Liver (tissue), 3 donors: Measurements from ENCODE around the gene TAF8.

ENCODE experiments used
- FOXA1 ChIP-seq: IDR thresholded peaks from 2 replicates; pipeline ENCODE4 v1.6.1; 2016; ENCODE audit warnings: antibody characterized with exemption
- GABPA ChIP-seq, 2 donors: IDR thresholded peaks in 1 of 2; conservative IDR thresholded peaks in 1 of 2; 2 replicates each; pipeline ENCODE4 v1.6.1; 2016; ENCODE audit warnings: antibody characterized with exemption in 2 of 2, mild to moderate bottlenecking in 1 of 2, moderate library complexity in 1 of 2
- HNF4A ChIP-seq, 2 donors: conservative IDR thresholded peaks; 2 replicates each; pipeline ENCODE4 v1.6.1; 2016; ENCODE audit warnings: antibody characterized with exemption in 2 of 2, mild to moderate bottlenecking in 2 of 2
- TF ChIP-seq, protein P1 (sequence below): fragments of 150-350 bp; IDR thresholded peaks from 2 replicates; pipeline ENCODE4 v1.5.1; 2017; ENCODE audit warnings: improper control_type of control experiment, low read depth, low read length; ENCODE audit not compliant: missing input control
- donor health status: healthy.
- donor health status: healthy.

DNA sequence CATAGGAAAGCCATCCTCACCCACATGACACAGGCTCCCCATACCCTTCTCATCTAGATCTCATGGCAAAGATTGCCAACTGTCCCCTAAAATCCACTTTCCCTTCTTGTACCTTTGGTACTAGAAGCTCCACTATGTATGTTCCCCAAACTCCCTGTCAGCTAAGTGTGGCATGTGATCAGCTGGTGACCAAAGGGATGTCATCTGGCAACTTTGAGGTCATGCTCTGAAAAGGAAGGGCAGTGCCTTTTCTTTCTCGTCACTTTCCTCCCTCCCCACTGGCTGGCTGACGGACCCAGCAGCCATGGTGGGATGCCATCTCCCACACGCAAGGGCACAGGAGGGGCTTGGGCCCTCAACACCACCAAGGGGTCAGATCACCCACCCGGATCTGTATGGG lies 23.8 kb upstream of the TAF8 start:
- TF ChIP-seq, protein P1, sequence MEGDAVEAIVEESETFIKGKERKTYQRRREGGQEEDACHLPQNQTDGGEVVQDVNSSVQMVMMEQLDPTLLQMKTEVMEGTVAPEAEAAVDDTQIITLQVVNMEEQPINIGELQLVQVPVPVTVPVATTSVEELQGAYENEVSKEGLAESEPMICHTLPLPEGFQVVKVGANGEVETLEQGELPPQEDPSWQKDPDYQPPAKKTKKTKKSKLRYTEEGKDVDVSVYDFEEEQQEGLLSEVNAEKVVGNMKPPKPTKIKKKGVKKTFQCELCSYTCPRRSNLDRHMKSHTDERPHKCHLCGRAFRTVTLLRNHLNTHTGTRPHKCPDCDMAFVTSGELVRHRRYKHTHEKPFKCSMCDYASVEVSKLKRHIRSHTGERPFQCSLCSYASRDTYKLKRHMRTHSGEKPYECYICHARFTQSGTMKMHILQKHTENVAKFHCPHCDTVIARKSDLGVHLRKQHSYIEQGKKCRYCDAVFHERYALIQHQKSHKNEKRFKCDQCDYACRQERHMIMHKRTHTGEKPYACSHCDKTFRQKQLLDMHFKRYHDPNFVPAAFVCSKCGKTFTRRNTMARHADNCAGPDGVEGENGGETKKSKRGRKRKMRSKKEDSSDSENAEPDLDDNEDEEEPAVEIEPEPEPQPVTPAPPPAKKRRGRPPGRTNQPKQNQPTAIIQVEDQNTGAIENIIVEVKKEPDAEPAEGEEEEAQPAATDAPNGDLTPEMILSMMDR, result no peak
- TF ChIP-seq HNF4A (conservative IDR thresholded peaks at IDR 0.05) (no peak), FOXA1 (no peak), GABPA (IDR thresholded peaks at IDR 0.05 in 1 of 2, conservative IDR thresholded peaks at IDR 0.05 in 1 of 2) (no peak)
